MCF 10A (cell line): ENCODE measurements around the gene ARHGAP10. TPM values are rescaled to one million over a fixed set of nuclear protein-coding genes. Genes with fewer than 3 reads are reported as not detected.

ENCODE experiments used
- BruUV-seq: library from RNA; stranded (reverse); fragments of 400-500 nt; replicated peaks from 2 replicates; lab custom pipeline; 2021; lab: Mats Ljungman, UMichigan
- CTCF ChIA-PET: fragments of 300-600 bp; sonication (Branson Sonifier 250); formaldehyde crosslinking; extraction: SDS; loops from one replicate; lab custom pipeline; 2021; ENCODE audit warnings: antibody characterized with exemption, inconsistent platforms; lab: Yijun Ruan, JAX
- POLR2A ChIA-PET: fragments of 300-600, 350-650 bp; sonication (Branson Sonifier 250); formaldehyde crosslinking; extraction: SDS; loops from one replicate; lab custom pipeline; 2020; ENCODE audit warnings: antibody characterized with exemption, inconsistent platforms; lab: Yijun Ruan, JAX
- DNase-seq: peaks from one replicate; pipeline ENCODE4 v3.0.0-alpha.2; 2018; ENCODE audit not compliant: unreplicated experiment
- H3K27ac Mint-ChIP-seq: one replicate; pipeline ENCODE4 v1.8.0; 2022; ENCODE audit warnings: mild to moderate bottlenecking, low read depth, mixed read lengths; ENCODE audit not compliant: unreplicated experiment
- H3K27me3 Mint-ChIP-seq: one replicate; pipeline ENCODE4 v1.8.0; 2022; ENCODE audit warnings: mixed read lengths; ENCODE audit not compliant: insufficient read depth, unreplicated experiment
- H3K36me3 Mint-ChIP-seq: one replicate; pipeline ENCODE4 v1.8.0; 2022; ENCODE audit warnings: mild to moderate bottlenecking, moderate library complexity, mixed read lengths; ENCODE audit not compliant: insufficient read depth, unreplicated experiment
- H3K4me1 Mint-ChIP-seq: one replicate; pipeline ENCODE4 v1.8.0; 2022; ENCODE audit warnings: mixed read lengths; ENCODE audit not compliant: insufficient read depth, unreplicated experiment
- H3K4me3 Mint-ChIP-seq: one replicate; pipeline ENCODE4 v1.8.0; 2022; ENCODE audit warnings: mild to moderate bottlenecking, moderate library complexity, mixed read lengths; ENCODE audit not compliant: unreplicated experiment
- H3K9me3 Mint-ChIP-seq: one replicate; pipeline ENCODE4 v1.8.0; 2022; ENCODE audit warnings: mixed read lengths; ENCODE audit not compliant: unreplicated experiment
- intact Hi-C: fragments of 100-400 bp; cut with micrococcal nuclease; formaldehyde crosslinking; loops from 2 replicates; pipeline ENCODE4 v1.14.1; 2022
- total RNA-seq: library from RNA; stranded (reverse); gene quantifications from 2 replicates; pipeline ENCODE4 v1.2.3, GENCODE V29; 2022
- TF ChIP-seq, protein P1 (sequence below): fragments of 200-600 bp; IDR thresholded peaks from one replicate; pipeline ENCODE4 v1.8.0; 2022; ENCODE audit warnings: antibody characterized with exemption, mild to moderate bottlenecking; ENCODE audit not compliant: unreplicated experiment

ARHGAP10 gene
- total RNA-seq, 1 experiment from 2014 or later: 22.4 TPM

GRCh38 chr4:147948336-147948735 is 216.4 kb downstream of the ARHGAP10 start:
- no peaks in the 10 kb centered on the region for H3K9me3 Mint-ChIP-seq
- no peaks in the 10 kb centered on the region for H3K27me3 Mint-ChIP-seq
- peaks cover 52% of the 10 kb centered on the region for H3K36me3 Mint-ChIP-seq
- TF ChIP-seq, protein P1, sequence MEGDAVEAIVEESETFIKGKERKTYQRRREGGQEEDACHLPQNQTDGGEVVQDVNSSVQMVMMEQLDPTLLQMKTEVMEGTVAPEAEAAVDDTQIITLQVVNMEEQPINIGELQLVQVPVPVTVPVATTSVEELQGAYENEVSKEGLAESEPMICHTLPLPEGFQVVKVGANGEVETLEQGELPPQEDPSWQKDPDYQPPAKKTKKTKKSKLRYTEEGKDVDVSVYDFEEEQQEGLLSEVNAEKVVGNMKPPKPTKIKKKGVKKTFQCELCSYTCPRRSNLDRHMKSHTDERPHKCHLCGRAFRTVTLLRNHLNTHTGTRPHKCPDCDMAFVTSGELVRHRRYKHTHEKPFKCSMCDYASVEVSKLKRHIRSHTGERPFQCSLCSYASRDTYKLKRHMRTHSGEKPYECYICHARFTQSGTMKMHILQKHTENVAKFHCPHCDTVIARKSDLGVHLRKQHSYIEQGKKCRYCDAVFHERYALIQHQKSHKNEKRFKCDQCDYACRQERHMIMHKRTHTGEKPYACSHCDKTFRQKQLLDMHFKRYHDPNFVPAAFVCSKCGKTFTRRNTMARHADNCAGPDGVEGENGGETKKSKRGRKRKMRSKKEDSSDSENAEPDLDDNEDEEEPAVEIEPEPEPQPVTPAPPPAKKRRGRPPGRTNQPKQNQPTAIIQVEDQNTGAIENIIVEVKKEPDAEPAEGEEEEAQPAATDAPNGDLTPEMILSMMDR: no peak
- no TSS peak for BruUV-seq
- no peaks in the 10 kb centered on the region for H3K4me1 Mint-ChIP-seq
- DNase-seq: no peak
- no peak overlapping the region for H3K27ac Mint-ChIP-seq
- POLR2A ChIA-PET: no interaction called here
- CTCF ChIA-PET: no interaction called here
- no peak overlapping the region for H3K4me3 Mint-ChIP-seq
- intact Hi-C loops: no loop called here

DNA sequence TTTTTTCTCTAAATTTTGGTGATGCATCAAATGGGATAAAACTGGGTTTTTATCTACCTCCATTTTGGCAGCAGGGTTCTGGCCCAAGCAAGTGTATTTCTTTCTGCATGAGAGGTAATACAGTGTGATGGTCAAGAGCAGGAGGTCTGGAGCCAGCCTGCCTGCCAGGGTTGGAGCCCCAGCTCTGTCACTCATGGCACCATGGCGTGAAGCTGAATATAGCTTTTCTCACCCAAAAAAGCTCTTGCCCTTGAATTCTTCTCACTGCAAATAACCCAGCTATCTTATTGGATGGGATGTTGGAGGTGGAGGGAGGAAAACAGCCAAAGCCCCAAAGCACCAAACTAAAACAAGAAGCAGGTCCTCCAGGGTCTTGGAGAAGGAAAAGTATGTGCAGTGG is 218.4 kb downstream of the ARHGAP10 start:
- POLR2A ChIA-PET: no interaction called here
- Mint-ChIP-seq H3K27me3 (no peaks in the 10 kb centered on the region), H3K27ac (no peak overlapping the region), H3K9me3 (no peaks in the 10 kb centered on the region), H3K4me3 (no peak overlapping the region), H3K4me1 (no peaks in the 10 kb centered on the region), H3K36me3 (peaks cover 57% of the 10 kb centered on the region)
- CTCF ChIA-PET: no interaction called here
- BruUV-seq: no TSS peak
- TF ChIP-seq, protein P1: no peak
- intact Hi-C loops: no loop called here
- DNase-seq: no peak

- H3K27ac Mint-ChIP-seq: no peak overlapping the region
- peaks cover 4% of the 10 kb centered on the region for H3K4me1 Mint-ChIP-seq
- peaks cover 51% of the 10 kb centered on the region for H3K36me3 Mint-ChIP-seq
- TF ChIP-seq, protein P1: no peak
- intact Hi-C loops: no loop called here
- ChIA-PET POLR2A (no interaction called here), CTCF (no interaction called here)
- H3K9me3 Mint-ChIP-seq: no peaks in the 10 kb centered on the region
- no TSS peak for BruUV-seq
- no peak overlapping the region for H3K4me3 Mint-ChIP-seq
- H3K27me3 Mint-ChIP-seq: no peaks in the 10 kb centered on the region
- no peak for DNase-seq
Observed at GRCh38 chr4:147950841-147951240, 219.0 kb downstream of the ARHGAP10 start.

GRCh38 chr4:147954850-147955249 is 223.0 kb downstream of the ARHGAP10 start:
- Mint-ChIP-seq H3K4me3 (no peak overlapping the region), H3K36me3 (peaks cover 25% of the 10 kb centered on the region)
- BruUV-seq: no TSS peak

More at GRCh38 chr4:147954850-147955249, 223.0 kb downstream of the ARHGAP10 start:
- H3K9me3 Mint-ChIP-seq: no peaks in the 10 kb centered on the region
- DNase-seq: no peak
- H3K27ac Mint-ChIP-seq: no peak overlapping the region
- peaks cover 4% of the 10 kb centered on the region for H3K4me1 Mint-ChIP-seq
- no peaks in the 10 kb centered on the region for H3K27me3 Mint-ChIP-seq
- POLR2A ChIA-PET: interaction anchor here (0.6 kb wide), 1 partner anchor 44 kb away, joined by 3 read pairs; no protein-coding TSS in a partner anchor
- TF ChIP-seq, protein P1: no peak
- intact Hi-C loops: no loop called here
- CTCF ChIA-PET: interaction anchor here (1.0 to 1.3 kb wide), 2 partner anchors 30 to 39 kb away, joined by 3 read pairs; no protein-coding TSS in a partner anchor
